H1 (cell line): ENCODE results near the gene TCF4. TPM values are rescaled to one million over a fixed set of nuclear protein-coding genes. Genes with fewer than 3 reads are reported as not detected.

Source experiments
- FOSL1 ChIP-seq: IDR thresholded peaks from 2 replicates; pipeline ENCODE4 v1.6.1; 2011; ENCODE audit warnings: mild to moderate bottlenecking, low read depth, low read length, moderate library complexity; ENCODE audit not compliant: insufficient read depth
- KDM5A ChIP-seq: fragments of 200-600 bp; IDR thresholded peaks from 2 replicates; pipeline ENCODE4 v1.7.1; 2012; ENCODE audit warnings: mild to moderate bottlenecking, low read length, inconsistent platforms, mixed read lengths
- POLR2AphosphoS5 ChIP-seq: IDR thresholded peaks from 2 replicates; pipeline ENCODE4 v1.6.1; 2011; ENCODE audit warnings: low read depth, low read length
- RBBP5 ChIP-seq: IDR thresholded peaks from 2 replicates; pipeline ENCODE4 v1.7.1; 2012; ENCODE audit warnings: low read depth, mild to moderate bottlenecking, inconsistent platforms, low read length, moderate library complexity, borderline replicate concordance
- TAF1 ChIP-seq: IDR thresholded peaks from 2 replicates; pipeline ENCODE4 v1.6.1; 2011; ENCODE audit warnings: mild to moderate bottlenecking, low read depth, low read length
- USF2 ChIP-seq: IDR thresholded peaks from 2 replicates; pipeline ENCODE4 v1.6.1; 2011; ENCODE audit warnings: low read length, improper control_type of control experiment
- polyA plus RNA-seq, 7 experiments: library from polyadenylated mRNA; depleted of rRNA in 3 of 7; stranded (reverse) in 5 of 7; unstranded in 2 of 7; fragments of >200 nt in 5 of 7; fragments of 200-250 nt in 2 of 7; gene quantifications; 1 replicate in 5 of 7; 2 replicates in 1 of 7; 4 replicates in 1 of 7; pipeline versions ENCODE4 v1.2.1 to v1.2.3, GENCODE V29; 2011 to 2013; ENCODE audit warnings: missing spikeins in 2 of 7, mixed read lengths in 2 of 7
- total RNA-seq: library from RNA; stranded (reverse); fragmentation: NEBNext Ultra II Directional; extraction: Animal tissue kit (Norgen Biotek cat#: 25700); gene quantifications from 2 replicates; pipeline ENCODE4 v1.2.1, GENCODE V29; 2021

Gene TCF4
- total and polyA plus RNA-seq, 2 of the 8 experiments (the other 6 are each of a cell fraction or from before 2014, with no cell fraction given): 59.3 to 118 TPM

- TF ChIP-seq USF2 (no peak), KDM5A (no peak), RBBP5 (no peak), FOSL1 (no peak), TAF1 (no peak), POLR2AphosphoS5 (no peak)
These were observed 48.8 kb downstream of the TCF4 start (continued) for GRCh38 chr18:55539240-55539639.
